Gastrocnemius medialis (tissue), 4 donors: Measurements from ENCODE around the gene HSBP1L1. TPM values are rescaled to one million over a fixed set of nuclear protein-coding genes. Genes with fewer than 3 reads are reported as not detected.

ENCODE experiments used
- ATAC-seq, 2 donors: fragments of 150-250 bp; one replicate each; pipeline ENCODE4 v1.9.1; 2016
- DNase-seq, 2 donors: peaks; one replicate each; pipeline ENCODE4 v3.0.0-alpha.2; 2019
- H3K27ac ChIP-seq, 4 donors: fragments of 200-600 bp; sonication (generic); 1 replicate in 1 of 4; 2 replicates in 3 of 4; pipeline ENCODE4 v1.5.1; 2016 to 2018; ENCODE audit warnings: mild to moderate bottlenecking in 2 of 4, moderate library complexity in 1 of 4
- H3K27me3 ChIP-seq, 3 donors: fragments of 200-600 bp; sonication (generic) in 2 of 3; 1 replicate in 1 of 3; 2 replicates in 2 of 3; pipeline versions ENCODE4 v1.5.1 to v1.6.0; 2016 to 2019; ENCODE audit warnings: mild to moderate bottlenecking in 1 of 3, moderate library complexity in 1 of 3
- H3K36me3 ChIP-seq, 2 donors: fragments of 200-600 bp; sonication (generic) in 1 of 2; one replicate each; pipeline ENCODE4 v1.5.1; 2017 to 2018
- H3K4me1 ChIP-seq, 2 donors: fragments of 200-600 bp; sonication (generic) in 1 of 2; one replicate each; pipeline ENCODE4 v1.5.1; 2016 to 2017; ENCODE audit warnings: mild to moderate bottlenecking in 2 of 2
- H3K4me3 ChIP-seq, 4 donors: fragments of 200-600 bp; sonication (generic) in 3 of 4; 1 replicate in 1 of 4; 2 replicates in 3 of 4; pipeline ENCODE4 v1.5.1; 2016 to 2019; ENCODE audit warnings: mild to moderate bottlenecking in 2 of 4
- H3K9me3 ChIP-seq, 3 donors: fragments of 200-600 bp; sonication (generic) in 2 of 3; 1 replicate in 1 of 3; 2 replicates in 2 of 3; pipeline ENCODE4 v1.5.1; 2016 to 2019
- CTCF ChIP-seq, 5 experiments: fragments of 450-650 bp in 3 of 5; fragments of 200-600 bp in 2 of 5; sonication (generic) in 2 of 5; IDR thresholded peaks in 4 of 5; conservative IDR thresholded peaks in 1 of 5; 1 replicate in 4 of 5; 2 replicates in 1 of 5; pipeline ENCODE4 v1.5.1; 2016 to 2019; ENCODE audit warnings: antibody characterized with exemption in 5 of 5, mild to moderate bottlenecking in 3 of 5, moderate library complexity in 3 of 5
- POLR2A ChIP-seq, 2 donors: fragments of 450-650 bp; IDR thresholded peaks; one replicate each; pipeline ENCODE4 v1.6.1; 2017; ENCODE audit warnings: antibody characterized with exemption in 2 of 2, mild to moderate bottlenecking in 2 of 2, moderate library complexity in 2 of 2
- in situ Hi-C, 4 donors: fragments of 200-750 bp; cut with MboI; loops; one replicate each; pipeline versions ENCODE4 v1.15.0 to v1.8.0; 2017; ENCODE audit warnings: low sequenced_read_pairs in 4 of 4
- intact Hi-C: fragments of 100-400 bp; cut with DNase I; formaldehyde crosslinking; loops from one replicate; pipeline ENCODE4 v1.15.1; 2023; ENCODE audit warnings: low total_unique reads
- total RNA-seq, 4 donors: library from RNA; depleted of rRNA; stranded (reverse); fragments of >200 nt; gene quantifications; one replicate each; pipeline versions ENCODE4 v1.1.0 to v1.2.3, GENCODE V29; 2016

Gene HSBP1L1
- total RNA-seq, 4 donors from 2014 or later: 0.94 to 13.4 (median 6.9) TPM

GRCh38 chr18:79945118-79946042, 19.1 kb upstream of the HSBP1L1 start:
- in situ Hi-C loops (no loop called here), intact Hi-C loops (loop anchor here (5.0 kb wide), 1 partner anchor 33 kb away; no protein-coding TSS in a partner anchor)
- DNase-seq: no peak
- Histone ChIP-seq H3K27me3 (no peaks in the 10 kb centered on the region), H3K36me3 (peaks cover 0 to 27% of the 10 kb centered on the region in 2 donors), H3K4me1 (peaks cover 70 to 82% of the 10 kb centered on the region in 2 donors), H3K27ac (peak overlapping the region; percentile 36 to 96 (median 70)), H3K9me3 (no peaks in the 10 kb centered on the region), H3K4me3 (peak overlapping the region in 1 of 4 donors; percentile 19)
- ATAC-seq: no peak
- no peak for TF ChIP-seq CTCF (IDR thresholded peaks at IDR 0.05 in 4 of 5, conservative IDR thresholded peaks at IDR 0.05 in 1 of 5)
- no peak for TF ChIP-seq POLR2A (IDR thresholded peaks at IDR 0.05)

- in situ Hi-C loops (no loop called here), intact Hi-C loops (loop anchor here (5.0 kb wide), 1 partner anchor 35 kb away; no protein-coding TSS in a partner anchor)
- Histone ChIP-seq H3K9me3 (no peaks in the 10 kb centered on the region), H3K27me3 (no peaks in the 10 kb centered on the region), H3K27ac (peak overlapping the region; percentile 88 to 96 (median 92)), H3K4me3 (peak overlapping the region in 2 of 4 donors; percentile 25 to 39), H3K4me1 (peaks cover 64 to 71% of the 10 kb centered on the region in 2 donors), H3K36me3 (peaks cover 0 to 21% of the 10 kb centered on the region in 2 donors)
- DNase-seq: no peak
- ATAC-seq: no peak
- TF ChIP-seq POLR2A (IDR thresholded peaks at IDR 0.05) (no peak), CTCF (IDR thresholded peaks at IDR 0.05 in 4 of 5, conservative IDR thresholded peaks at IDR 0.05 in 1 of 5) (no peak)
Observed at GRCh38 chr18:79947054-79947755, 17.2 kb upstream of the HSBP1L1 start.

GRCh38 chr18:79947881-79948610, 16.4 kb upstream of the HSBP1L1 start:
- in situ Hi-C loops (no loop called here), intact Hi-C loops (loop anchor here (1.0 to 5.0 kb wide), 2 partner anchors 23 to 36 kb away; no protein-coding TSS in a partner anchor)
- Histone ChIP-seq H3K4me1 (peaks cover 55 to 72% of the 10 kb centered on the region in 2 donors), H3K36me3 (peaks cover 0 to 12% of the 10 kb centered on the region in 2 donors), H3K27ac (peak overlapping the region; percentile 88 to 96 (median 92)), H3K9me3 (no peaks in the 10 kb centered on the region), H3K4me3 (peak overlapping the region in 2 of 4 donors; percentile 25 to 39), H3K27me3 (no peaks in the 10 kb centered on the region)
- peak; percentile 84 to 85 for DNase-seq
- TF ChIP-seq CTCF (IDR thresholded peaks at IDR 0.05 in 4 of 5, conservative IDR thresholded peaks at IDR 0.05 in 1 of 5) (no peak), POLR2A (IDR thresholded peaks at IDR 0.05) (peak; percentile 13 to 31)
- ATAC-seq: peak; percentile 75 to 77

GRCh38 chr18:79948719-79949411, 15.6 kb upstream of the HSBP1L1 start:
- Histone ChIP-seq H3K27ac (peak overlapping the region; percentile 88 to 96 (median 92)), H3K4me3 (peak overlapping the region in 3 of 4 donors; percentile 75 to 93 (median 92)), H3K4me1 (peaks cover 54 to 71% of the 10 kb centered on the region in 2 donors), H3K9me3 (no peaks in the 10 kb centered on the region), H3K27me3 (no peaks in the 10 kb centered on the region), H3K36me3 (peaks cover 0 to 10% of the 10 kb centered on the region in 2 donors)
- in situ Hi-C loops: no loop called here
- DNase-seq (no peak), ATAC-seq (no peak)
- intact Hi-C loops: loop anchor here (1.0 to 5.0 kb wide), 2 partner anchors 24 to 37 kb away; no protein-coding TSS in a partner anchor
- TF ChIP-seq POLR2A (IDR thresholded peaks at IDR 0.05): no peak
- TF ChIP-seq CTCF (IDR thresholded peaks at IDR 0.05 in 4 of 5, conservative IDR thresholded peaks at IDR 0.05 in 1 of 5): no peak
